Measurements from ENCODE around the gene INF2.
A peak's percentile ranks its signal among the peaks of the same experiment; 100 is the strongest.

The INF2 gene

DNA sequence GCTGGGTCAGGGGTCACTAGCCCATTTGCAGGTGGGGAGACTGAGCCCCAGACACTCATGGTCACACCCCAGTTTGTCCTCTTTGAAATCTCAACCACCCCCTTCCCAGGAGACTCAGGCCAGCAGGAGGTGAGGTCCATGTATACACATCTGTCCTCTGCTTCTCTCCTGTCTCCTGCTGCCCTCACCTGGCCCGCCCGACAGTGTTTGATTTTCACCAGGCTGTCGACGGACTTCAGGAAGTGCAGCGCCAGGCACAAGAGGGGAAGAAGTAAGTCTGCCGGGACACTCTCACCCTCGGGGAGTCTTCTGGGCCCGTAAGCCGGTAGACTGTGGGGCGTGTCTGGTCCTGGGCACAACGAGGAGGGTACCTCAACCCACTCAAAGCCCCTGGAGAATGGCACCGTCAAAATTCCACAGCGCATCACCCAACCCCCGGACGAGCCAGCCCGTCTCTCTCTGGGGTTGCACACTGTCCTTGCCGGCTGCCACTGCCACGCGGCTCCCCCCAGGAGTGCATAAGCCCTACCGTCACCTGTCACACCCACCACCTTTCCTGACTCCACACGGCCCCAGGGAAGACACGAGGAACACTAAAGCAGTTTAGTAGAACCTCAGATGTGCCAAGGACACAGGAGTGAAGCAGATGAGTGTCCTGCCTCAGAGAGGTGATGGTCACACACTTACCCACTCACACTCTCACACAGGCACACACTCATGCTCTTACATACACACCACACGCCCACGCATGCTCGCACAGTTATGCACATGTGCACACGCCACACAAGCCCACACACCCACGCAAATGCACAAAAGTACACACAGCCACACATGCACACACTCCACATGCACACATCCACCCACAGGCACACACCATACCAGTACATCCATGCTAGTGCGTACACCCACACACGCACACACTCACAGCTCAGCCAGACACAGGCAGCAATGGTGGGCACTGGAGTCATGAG is 50.4 kb downstream of the INF2 start:
- no peak for DNase-seq

DNA sequence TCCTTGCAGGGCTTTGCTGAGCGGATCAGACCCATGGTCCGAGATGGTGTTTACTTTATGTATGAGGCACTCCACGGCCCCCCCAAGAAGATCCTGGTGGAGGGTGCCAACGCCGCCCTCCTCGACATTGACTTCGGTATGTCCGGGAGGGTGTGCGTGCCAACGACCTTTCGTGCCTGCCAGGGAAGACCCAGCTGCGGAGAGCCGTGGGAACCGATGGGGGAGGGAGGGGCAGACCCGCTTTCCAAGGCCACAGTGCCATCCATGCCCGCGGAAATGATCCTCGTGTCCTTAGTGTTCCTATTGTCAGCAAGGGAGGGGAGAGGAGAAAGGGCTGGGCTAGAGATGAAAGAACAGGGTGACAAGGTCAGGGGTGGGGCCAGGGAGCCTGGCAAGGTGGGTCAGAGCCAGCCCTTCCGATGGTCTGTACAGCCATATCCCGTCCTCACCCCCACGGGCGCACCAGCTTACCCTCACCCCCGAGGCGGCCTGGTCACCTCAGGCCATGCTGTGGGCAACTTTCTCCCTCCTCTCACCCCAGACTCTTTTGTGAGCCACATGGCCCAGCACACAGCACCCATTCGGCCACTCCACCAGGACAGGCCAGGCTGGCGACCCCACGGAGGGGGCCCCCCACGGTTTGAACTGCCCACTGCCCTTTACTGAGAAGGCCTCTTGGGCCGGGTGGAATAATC is 51.8 kb downstream of the INF2 start:
- DNase-seq = no peak

DNA sequence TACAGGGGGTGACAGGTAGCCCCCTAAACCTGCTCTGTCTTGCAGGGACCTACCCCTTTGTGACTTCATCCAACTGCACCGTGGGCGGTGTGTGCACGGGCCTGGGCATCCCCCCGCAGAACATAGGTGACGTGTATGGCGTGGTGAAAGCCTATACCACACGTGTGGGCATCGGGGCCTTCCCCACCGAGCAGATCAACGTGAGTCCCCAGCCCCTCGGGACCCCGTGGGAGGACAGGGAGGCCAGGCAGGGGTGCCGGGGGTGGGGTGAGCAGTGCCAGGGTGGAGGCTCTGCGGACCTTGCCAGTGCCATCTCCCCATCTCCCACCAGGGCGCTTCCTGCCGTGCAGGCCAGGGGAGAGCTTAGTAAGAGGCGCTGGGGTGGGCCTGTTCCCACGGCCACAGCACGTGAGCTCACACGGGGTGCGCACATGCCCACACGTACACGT is 52.4 kb downstream of the INF2 start:
- no peak for DNase-seq

DNA sequence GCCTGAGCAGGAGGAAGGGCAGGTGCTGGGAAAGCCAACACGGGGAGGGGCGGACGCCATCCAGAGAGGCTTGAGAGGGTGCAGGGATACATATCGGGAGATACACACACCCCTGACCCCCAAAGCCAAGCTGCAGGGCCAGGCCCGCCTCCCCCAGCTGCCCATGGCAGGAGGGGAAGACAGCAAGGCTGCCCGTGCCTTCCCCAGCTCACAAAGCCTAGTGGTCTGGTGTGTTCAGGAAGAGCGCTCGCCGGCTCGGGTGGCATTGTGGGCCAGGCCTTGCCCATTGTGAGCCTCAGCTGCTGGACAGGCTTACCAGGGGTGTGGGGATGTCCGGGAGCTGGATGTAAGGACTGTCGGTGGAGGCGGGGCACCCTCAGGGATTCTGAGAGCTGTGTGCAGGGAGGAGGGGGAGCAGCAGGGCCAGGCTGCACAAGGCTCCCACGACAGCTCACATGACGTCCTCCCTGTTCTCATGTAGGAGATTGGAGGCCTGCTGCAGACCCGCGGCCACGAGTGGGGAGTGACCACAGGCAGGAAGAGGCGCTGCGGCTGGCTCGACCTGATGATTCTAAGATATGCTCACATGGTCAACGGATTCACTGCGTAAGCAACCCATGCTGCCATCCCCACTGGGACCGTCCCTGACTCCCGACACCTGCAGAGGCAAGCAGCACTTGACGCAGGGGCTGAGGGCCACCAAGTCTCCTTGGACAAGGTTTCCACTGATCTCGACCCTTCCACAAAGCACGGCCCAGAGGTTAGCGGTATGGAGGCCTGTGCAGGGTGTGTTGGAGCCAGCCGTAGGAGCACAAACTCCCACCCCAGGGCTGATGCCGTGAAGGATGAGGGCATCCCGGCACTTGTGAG is 53.4 kb downstream of the INF2 start:
- DNase-seq = no peak

DNA sequence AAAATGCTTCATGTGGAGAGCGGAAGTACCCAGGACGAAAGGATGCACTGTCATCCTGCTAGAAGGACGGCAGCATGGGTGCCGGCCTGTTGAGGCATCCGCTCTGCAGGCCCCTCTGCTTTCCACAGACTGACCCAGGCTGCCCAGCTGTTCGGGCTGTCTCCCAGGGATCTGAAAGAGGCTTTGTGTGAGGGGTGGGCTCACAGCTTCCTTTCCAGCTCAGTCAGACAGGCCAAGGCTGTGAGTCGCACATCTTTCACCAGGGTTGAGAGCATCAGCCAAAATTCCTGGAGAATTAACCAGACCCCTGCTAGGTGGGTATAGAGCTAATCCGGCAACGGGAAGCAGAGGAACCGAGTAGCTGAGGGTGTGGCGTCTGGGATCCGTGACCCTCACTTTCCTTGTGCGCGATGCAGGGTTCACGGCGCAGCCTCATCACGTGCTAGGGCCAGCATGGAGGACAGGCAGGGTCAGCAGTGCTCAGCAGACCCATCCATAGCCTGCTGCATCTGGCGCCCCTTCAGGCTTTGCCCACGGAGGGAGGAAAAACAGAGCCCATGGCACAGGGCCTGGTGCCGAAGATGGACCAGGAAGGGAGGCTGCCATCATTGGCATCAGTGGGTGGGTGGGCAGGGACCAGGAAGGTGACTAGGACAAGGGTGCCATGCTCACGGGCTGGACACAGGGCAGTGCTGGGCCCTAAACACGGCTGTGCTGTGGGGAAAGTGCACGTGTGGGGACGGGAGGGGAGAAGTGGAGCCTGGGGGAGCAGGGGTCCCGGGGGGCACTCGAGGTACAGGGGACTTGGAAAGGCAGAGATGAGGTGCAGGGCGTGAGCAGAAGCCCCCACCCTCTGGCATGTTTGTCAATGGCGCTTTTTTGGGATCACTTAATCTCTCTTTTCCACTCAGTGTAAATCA is 54.3 kb downstream of the INF2 start:
- no peak for DNase-seq

DNA sequence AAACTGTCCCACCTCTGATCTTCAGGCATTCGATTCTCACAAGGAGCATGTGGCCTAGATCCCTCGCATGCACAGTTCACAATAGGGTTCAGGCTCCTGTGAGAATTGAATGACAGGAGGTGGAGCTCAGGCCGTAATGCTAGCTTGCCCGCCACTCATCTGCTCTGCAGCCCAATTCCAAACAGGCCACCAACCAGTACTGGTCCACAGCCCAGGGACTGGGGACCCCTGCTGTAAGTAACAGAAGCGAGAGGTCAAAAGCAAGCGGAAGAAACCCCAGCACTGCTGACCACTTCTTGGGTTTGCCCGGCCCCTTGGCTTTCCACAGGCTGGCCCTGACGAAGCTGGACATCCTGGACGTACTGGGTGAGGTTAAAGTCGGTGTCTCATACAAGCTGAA is 55.1 kb downstream of the INF2 start:
- DNase-seq = no peak

DNA sequence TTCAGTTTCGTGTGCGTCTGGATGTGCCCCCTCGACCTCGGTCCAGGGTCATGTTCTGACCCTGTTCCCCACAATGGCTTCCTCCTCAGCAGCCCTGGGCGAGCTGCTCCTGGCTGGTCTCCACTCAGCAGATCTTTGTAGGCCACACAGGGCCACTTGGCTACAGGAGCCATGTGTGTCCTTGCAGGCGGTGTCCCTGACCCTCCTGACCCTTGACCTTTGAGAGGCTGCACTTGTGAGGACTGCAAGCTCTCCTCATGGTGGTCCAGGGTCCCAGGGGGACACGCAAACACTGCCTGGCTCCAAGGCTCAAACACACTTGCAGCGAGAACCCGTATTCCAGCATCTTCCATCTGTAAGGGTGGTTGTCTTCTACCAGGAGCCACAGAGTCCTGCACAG is 56.0 kb downstream of the INF2 start:
- DNase-seq = no peak

DNA sequence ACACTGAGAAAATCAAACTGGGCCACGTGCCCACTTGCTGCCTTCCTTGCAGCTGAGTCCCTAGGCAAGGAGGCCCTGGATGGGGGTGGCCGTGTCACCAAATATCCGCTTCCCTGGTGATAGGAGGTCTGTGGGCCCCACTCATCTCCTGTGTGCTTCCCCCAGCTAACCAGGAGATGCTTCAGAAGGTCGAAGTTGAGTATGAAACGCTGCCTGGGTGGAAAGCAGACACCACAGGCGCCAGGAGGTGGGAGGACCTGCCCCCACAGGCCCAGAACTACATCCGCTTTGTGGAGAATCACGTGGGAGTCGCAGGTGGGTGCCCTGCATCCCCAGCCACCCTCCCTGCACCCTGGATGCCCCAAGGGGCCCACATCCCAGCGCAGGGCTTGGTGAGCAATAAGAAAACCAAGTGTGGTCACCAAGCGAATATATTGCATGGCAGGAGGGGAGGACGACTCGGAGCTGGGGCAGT is 56.7 kb downstream of the INF2 start:
- no peak for DNase-seq

DNA sequence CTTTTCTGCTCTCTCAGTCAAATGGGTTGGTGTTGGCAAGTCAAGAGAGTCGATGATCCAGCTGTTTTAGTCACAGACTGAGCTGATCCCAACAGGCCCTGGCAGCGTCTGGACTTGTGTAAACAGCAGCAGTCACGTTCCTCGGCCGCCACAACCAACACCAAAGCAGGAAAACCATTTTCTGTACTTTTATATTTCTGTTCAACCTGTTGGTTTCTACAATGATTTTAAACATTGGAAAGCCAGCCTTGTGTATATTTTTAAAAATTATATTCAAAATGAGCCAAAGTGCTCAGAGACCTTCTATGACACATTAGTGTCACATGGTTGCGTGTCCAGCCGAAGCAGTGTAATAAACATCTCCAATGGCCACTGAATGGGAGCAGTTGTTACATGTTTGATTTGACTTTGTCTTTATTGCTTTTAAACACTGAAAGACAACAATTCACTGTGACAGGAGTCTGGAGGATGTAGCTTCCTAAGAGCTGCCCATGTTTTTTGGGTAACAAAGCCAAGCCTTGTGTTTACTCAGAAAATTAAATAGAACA is 57.6 kb downstream of the INF2 start:
- no peak for DNase-seq

DNA sequence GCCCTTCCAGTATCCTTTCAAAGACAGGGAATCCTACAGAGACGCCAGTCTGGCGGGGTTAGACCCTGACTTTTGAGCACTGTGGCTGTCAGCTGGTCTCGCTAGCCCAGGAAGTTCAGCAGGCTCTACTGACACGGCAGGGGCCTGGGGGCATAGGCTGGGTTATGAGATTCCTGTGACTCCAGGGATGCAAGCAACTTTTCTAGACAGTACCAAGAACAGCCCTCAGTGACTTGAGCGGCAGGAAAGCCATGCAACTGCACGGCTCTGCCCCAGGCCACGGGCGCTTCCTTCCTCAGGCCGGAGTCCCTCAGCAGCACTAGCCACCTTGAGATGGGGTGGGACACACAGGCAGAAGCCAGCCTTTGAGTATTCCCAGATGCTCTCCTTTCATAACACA is 58.5 kb downstream of the INF2 start:
- DNase-seq = no peak

DNA sequence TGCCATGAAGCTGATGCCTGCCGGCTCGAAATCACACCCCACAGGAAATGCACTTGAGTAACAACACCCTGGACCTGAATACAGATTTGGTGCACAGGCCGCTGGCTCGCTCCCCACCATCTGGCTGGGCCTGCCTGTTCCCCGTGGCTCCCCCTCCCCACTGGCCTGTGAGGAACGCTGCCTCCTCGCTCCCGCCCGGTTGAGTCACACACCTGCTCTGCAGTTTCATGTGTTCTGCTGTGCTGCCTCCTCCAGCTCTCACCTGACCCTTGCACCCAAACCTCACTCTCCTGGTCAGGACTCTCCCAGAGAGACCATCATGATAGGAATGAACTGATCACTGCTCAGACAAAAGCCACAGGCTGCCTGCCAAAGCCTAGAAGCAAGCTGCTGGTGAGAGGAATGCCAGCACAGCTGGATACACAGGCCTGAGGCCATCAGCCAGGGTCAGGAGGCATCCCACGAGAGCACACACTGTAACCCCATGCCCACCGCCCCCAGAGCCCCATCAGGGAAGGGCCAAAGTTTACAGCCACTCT is 59.8 kb downstream of the INF2 start:
- DNase-seq = no peak

DNA sequence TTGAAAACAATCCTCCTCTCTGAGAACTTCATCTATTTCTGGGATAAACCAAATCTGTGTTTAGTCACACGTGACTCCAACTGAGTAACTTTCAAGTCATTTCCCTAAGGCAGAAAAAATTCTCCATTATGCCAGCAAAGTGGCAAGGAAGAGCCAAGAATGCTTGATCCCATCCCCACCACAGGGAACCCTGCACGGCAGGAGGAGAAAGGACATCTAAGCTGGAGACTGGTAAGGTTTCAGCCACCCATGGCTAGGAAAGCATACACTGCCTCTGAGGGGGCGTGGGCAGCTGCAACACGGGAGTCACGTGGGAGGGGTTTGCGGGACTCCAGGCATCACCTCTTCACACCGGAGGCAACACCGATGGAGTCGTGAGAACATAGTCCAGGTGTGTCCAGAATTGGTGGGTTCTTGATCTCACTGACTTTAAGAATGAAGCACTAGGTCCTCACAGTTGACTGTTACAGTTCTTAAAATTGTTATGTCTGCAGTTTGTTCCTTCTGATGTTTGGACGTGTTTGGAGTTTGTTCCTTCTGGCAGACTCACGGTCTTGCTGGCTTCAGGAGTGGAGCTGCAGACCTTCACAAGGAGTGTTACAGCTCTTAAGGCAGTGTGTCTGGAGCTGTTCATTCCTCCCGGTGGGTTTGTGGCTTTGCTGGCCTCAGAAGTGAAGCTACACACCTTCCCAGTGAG is 60.8 kb downstream of the INF2 start:
- no peak for DNase-seq

DNA sequence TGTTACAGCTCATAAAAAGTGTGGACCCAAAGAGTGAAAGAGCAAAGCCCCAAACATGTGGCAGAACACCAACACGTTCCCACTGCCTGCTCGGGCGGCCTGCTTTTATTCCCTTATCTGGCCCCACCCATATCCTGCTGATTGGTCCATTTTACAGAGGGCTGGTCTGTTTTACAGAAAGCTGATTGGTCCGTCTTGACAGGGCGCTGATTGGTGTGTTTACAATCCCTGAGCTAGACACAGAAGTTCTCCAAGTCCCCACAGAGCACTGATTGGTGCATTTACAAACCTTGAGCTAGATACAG is 61.3 kb downstream of the INF2 start:
- peak; percentile 39 for DNase-seq

DNA sequence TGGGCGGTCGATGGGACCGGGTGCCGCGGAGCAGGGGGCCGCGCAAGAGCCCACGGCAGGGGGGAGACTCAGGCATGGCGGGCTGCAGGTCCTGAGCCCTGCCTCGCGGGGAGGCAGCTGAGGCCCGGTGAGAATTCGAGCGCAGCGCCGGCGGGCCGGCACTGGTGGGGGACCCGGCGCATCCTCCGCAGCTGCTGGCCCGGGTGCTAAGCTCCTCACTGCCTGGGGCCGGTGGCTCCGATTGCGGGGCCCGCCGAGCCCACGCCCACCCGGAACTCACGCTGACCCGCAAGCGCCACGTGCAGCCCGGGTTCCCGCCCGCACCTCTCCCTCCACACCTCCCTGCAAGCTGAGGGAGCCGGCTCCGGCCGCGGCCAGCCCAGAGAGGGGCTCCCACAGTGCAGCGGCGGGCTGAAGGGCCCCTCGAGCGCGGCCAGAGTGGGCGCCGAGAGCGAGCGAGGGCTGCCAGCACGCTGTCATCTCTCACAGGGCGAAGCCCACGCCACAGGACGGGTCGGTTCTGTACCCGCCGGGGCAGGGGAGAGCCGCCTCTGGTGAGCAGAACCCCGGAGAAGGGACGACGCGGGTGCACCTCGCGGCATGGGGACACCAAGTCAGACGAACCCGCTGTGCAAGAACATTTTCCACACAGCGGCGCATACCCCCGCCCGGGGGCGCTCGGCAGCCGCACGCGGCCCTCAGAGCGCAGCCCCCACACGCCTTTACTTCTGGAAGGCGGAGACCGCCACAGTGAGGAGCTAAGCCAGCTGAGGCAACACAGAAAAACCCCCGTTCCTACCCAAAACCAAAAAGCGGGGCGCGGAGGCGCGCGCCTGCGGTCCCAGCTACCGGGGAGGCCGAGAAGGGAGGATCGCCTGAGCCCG is 62.4 kb downstream of the INF2 start:
- peak; percentile 66 for DNase-seq

DNA sequence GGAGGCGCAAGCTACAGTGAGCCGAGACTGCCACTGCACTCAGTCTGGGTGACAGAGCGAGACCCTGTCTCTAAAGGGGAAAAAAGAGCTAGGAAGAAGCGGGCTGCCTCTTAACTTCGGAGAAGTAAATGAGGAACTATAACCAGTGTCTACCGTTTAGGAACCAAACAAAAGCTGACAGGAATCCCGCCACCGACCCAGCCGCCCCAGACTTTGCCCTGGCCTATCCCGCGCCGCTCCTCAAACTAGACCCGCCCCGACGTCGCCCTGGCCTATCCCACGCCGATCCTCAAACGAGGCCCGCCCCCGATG is 63.0 kb downstream of the INF2 start:
- DNase-seq = peak; percentile 100

DNA sequence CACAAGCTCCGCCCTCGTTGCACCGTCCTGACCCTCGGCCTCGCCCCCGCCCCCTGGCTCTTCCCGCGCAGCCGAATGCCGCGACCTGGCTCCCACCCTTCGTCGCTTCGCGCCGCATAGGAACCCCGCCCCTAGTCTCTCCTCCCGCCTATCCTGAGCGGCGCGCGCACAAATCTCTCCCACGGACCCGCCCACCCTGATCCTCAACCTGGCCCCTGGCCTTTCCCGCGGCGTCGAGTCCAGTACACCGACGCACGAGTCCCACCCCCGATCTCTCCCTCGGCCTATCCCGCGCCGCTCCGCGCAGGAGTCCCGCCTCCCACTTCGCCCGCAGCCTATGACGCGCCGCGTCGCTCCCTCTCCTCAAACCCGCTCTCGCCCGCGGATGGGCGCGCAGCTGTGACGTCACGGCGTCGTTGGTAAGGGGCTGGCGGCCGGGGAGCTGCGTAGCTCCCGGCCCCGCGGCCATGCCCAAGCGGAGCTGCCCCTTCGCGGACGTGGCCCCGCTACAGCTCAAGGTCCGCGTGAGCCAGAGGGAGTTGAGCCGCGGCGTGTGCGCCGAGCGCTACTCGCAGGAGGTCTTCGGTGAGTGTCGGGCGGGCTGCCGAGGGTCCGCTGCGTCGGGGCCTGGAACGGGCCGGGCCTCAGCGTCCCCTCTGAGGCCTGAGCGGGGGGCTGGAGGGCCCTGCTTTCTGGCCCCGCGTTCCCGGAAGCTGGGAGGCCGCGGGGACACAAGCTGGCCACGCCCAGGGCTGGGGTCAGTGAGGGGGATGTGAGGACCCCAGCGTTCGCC is 63.5 kb downstream of the INF2 start, which contains the start of gene SIVA1:
Gene SIVA1 (plus strand): TSS at position 413 of the 793 bp plus-strand sequence. CDS start 55 bp downstream, at position 468.
- peak; percentile 100 for DNase-seq

DNA sequence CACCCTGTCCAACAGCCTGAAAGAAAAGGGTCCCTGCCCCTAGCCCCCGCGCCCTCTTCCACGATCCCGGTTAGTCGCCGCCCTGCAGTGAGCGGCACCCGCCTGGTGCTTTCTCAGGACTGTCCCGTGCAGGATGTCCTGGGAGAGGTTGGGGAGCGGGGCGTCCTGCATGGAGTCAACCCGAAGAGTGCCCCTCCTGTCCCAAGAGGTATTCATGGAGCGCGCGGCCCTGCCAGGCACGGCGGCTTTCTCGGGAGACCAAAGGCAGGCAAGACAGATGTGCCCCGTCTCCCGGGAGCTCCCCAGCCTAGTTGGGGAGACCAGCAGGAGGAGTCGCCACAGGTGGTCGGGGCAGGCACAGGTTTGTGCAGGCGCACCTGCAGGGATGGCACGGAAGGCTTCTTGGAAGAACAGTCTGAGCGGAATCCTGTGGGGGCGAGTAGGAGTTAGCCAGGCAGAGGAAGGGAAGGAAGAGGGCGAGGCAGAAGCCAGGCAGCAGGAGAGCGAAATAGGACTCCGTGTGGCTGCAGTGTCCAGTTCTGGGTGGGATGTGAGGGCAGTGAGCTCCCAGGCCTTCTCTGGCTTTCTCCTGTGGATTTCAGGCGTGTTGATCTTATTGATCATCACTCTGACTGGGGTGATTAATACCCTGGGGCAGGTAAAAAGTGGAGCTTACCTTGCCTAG is 64.3 kb downstream of the INF2 start:
- no peak for DNase-seq

DNA sequence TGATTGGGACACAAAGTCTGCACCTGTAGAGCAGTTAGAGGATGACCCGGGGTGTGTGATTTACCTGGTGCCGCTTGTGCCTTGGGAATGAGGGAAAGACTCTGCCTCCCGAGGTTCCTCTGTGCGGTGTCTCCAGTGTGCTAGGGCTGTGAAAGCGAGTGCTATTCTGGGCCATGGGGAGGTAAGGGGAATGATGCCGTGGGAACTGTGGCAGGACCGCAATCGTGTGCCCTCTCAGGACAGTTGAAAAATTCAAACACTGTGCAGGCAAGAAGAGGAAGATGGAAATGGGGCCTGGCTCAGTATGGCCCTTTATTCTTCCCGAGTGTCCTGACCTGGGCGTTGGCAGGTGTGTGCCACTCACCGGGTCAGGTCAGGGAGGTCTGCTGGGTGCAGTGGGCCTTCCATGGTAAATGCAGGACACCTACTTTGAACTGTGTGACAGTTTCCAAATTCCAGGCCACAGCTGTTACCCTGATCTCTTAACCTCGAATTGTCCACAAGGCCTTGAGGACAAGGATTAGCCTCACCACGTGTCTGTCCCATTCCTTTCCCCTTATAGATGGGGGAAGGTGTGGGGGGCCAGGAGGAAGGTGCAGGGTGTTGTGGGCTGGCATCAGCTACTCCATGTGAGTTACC is 64.9 kb downstream of the INF2 start:
- DNase-seq = no peak

All from MV-4-11 (cell line).